ENCODE data around the gene ZNF300.
"Not testable (repeated sequence)": the region's sequence is repeated elsewhere in the genome, so short reads cannot be mapped to it uniquely, and the experiment has no call there.

The ZNF300 gene

GRCh38 chr5:150904479-150905311, at the start of gene ZNF300:
Gene ZNF300 (minus strand): TSS chr5:150904980. CDS start chr5:150903155, 1,825 bp downstream.
- peak; percentile 84 for DNase-seq

DNA sequence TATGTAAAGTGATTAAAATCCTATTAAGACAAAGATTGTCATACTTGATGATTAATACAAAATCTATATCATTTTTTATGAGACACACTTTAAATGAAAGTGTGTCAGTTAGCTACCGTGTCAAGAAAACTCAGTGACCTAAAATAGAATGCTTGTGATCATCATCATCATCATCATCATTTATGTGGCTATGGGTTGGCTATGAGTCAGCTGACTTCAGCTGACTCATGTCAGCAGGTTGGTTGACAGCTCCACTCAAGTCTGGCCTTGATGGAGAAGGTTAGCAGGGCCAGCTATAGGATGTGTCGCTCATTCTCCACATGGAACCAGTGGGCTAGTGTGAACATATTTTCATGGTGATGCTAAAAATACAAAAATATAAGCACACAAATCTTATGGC, 43.8 kb upstream of the ZNF300 start:
- DNase-seq: no peak

- DNase-seq: peak; percentile 5
These were observed 41.6 kb upstream of the ZNF300 start for GRCh38 chr5:150946351-150946905.

DNA sequence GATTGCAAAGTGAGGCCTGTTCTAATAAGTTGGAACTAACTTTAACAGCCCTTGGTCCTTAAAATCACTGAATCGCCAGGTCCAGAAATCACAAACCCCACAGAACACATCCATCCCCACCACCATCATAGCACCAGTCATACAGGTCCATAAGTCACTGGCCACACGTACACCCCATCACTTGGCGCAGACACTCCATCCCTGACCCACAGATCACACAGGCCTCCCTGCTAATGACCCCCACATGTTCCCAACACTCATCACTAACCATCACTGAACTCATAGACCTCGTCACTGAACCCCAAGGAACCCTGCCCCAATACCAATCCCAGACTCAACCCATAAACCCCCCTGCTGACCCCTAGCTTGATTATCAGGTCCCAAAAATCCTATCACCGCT, 41.2 kb upstream of the ZNF300 start:
- no peak for DNase-seq

DNA sequence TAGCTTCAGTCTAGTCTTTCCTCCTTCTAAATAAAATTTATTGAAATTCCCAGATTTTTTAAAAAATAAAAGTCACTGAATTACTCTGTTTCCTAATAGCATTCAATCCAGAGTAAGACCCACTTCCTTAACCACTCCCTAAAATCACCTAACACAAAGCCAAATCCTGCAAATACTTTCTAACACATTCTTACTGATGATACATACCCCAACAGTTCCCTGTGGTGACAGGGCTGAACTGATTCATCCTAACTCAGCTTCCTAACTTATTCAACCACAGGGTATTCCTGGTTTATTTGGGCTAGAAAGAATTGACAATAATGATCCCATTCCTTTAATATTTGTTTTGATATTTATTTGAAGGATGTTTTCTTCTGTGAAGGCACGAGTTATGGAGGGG, 40.7 kb upstream of the ZNF300 start:
- no peak for DNase-seq

GRCh38 chr5:150931368-150931965, 26.7 kb upstream of the ZNF300 start:
- no peak for DNase-seq

- no peak for DNase-seq
These were observed 13.8 kb upstream of the ZNF300 start for GRCh38 chr5:150918613-150919012.

DNA sequence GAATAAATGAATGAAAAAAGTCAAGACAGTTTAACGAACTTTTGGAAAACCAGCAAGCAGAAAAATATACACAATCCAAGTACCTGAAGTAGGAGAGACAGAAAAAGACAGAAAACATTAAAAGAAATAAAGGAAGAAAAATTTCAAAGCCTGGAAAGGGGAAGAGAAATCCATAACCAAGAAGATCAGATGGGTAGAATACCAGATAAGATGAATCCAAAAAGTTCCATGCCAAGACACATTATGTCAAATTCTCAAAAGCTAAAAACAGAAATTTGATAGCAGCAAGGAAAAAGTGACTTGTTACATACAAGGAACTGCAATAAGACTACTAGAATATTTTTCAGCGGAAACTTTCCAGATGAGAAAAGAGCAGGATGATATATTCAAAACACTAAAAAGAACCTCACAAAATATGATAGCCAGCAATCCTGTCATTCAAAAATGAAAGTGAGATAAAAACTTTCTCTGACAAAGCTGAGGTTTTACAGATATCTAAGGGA, 7.6 kb upstream of the ZNF300 start:
- no peak for DNase-seq

DNA sequence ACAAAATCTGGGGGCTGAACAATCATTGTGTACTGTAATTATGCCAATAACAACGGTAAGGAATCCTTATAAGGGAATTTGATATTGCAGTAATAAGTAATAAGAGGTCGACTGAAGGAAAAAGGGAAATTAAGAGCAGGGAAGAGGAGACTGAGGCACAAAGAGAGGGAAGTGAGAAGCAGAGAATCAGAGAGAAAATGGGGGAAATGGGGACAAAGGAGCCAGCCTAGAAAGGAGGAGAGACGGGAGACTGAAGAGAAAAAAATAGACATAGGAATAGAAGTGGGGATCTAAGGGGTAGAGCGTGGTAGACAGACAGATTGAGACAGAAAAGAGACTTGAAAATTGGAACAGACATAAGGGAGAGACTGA, 518 bp upstream of the ZNF300 start:
- DNase-seq: no peak

GRCh38 chr5:150901446-150901845, 3.3 kb downstream of the ZNF300 start:
- no peak for DNase-seq

DNA sequence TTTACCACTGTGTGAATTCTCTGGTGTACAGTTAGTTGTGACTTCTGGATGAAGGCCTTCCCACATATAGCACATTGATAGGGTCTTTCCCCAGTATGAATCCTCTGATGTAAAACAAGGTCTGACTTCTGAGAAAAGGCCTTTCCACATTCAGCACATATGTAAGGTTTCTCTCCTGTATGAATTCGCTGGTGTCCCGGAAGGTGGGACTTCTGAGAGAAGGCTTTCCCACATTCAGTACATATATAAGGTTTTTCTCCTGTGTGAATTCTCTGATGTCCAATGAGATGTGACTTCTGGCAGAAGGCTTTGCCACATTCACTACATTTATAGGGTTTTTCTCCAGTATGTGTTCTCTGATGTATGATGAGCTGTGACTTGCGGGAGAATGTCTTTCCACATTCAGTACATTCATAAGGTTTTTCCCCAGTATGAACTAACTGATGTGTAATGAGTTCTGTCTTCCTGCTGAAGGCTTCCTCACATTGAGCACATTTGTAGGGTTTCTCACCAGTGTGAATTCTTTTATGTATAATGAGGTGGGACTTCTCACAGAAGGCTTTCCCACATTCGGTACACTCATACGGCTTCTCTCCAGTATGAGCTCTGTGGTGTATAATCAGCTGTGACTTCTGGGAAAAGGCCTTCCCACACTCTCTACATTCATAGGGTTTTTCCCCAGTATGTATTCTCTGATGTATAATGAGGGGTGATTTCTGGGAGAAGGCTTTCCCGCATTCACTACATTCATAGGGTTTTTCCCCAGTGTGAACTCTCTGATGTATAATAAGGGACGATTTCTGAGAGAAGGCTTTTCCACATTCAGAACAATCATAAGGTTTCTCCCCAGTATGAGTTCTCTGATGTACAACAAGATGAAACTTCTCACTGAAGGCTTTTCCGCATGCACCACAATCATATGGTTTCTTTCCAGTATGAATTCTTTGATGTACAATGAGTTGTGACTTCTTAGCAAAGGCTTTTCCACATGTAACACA, 9.1 kb downstream of the ZNF300 start:
- DNase-seq: no peak

DNA sequence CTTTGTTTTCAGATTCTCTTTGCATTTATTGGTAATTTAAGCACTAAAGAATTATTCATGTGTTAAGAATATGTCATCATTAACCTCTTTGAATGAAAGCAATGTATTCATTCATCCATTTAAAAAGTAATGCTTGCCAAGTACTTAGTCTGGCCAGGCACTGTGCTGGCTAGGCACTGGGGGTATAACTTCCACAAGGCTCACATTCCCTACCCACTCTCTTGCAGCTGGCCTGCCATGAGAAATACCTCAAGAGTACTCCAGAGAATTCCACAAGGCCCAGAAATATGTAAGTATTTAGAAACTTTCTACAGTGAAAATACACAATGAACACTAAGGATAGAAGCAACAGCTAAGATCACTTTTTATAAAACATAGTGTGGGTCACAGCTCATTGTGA, 25.4 kb downstream of the ZNF300 start:
- no peak for DNase-seq

DNA sequence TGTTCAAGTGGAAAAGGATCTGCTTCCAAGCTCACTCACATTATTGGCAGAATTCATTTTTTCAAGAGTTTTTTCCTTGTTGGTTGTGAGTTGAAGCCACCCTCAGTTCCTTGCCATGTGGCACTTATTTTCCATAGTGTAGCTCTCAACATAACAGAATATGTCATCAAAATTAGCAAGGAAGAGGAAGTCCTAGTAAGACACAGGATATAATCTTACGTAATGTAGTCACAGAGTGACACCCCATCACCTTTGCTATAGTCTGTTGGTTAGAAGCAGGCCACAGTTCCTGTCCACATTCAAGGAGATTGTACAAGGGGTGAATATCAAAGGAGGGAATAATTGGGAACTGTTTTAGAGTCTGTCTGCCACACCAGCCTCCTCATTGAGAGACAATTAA, 42.7 kb downstream of the ZNF300 start:
- peak; percentile 12 for DNase-seq

- DNase-seq: no peak
These were observed 44.4 kb downstream of the ZNF300 start for GRCh38 chr5:150860246-150860821.

DNA sequence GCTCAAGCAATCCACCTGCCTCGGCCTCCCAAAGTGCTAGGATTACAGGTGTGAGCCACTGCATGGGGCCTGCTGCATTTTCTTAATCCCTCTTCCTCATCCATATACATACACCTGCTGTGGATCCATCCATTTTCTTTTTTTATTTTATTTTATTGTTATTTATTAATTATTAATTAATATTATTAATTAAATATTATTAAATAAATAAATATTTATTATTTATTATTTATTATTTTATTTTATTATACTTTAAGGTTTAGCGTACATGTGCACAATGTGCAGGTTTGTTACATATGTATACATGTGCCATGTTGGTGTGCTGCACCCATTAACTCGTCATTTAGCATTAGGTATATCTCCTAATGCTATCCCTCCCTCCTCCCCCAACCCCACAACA, 48.1 kb downstream of the ZNF300 start:
- not testable (repeated sequence) for DNase-seq

DNA sequence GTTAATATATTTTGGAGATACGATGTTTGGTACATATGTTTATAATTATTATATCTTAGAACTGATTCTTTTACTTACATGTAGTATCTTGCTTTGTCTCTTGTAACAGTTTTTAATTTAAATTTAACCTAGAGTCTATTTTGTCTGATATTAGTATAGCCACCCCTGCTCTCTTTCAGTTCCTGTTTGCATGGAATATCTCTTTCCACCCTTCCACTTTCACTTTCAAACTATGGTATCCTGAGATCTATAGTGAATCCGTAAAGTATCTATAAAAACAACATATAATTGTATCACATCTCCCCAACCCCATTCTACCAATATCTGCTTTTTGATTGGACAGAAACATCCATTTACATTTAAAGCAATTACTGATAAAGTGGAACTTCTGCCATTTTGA, 51.2 kb downstream of the ZNF300 start:
- no peak for DNase-seq

DNA sequence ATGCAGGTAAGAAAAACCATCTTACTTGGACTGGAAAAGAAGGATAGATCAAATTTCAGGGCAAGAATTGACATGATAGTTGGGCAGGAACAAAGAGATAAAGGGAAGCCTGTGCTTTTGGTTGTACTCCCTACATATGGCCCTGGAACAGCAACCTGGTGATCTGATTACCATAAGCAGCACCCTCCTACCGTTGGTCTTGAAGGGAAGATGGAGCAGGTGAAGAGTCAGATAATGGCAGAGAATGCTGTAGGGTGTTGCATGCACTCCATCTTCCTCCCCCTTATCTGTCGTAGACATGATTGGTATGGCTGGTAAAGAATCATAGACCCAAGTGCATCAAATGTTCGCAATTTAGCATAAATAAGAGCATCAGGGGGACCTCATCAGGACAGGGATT, 53.7 kb downstream of the ZNF300 start:
- peak; percentile 10 for DNase-seq

DNA sequence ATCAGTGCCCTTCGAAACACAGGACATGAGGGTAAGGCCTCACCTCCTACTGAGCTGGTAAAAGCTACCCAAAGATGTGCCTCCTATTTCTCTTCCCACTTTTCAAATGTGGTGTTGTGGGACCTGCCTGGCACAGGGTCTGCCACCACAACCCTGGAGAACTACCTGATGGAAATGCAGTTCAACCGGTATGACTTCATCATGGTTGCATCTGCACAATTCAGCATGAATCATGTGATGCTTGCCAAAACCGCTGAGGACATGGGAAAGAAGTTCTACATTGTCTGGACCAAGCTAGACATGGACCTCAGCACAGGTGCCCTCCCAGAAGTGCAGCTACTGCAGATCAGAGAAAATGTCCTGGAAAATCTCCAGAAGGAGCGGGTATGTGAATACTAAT, 56.5 kb downstream of the ZNF300 start:
- DNase-seq: no peak

DNA sequence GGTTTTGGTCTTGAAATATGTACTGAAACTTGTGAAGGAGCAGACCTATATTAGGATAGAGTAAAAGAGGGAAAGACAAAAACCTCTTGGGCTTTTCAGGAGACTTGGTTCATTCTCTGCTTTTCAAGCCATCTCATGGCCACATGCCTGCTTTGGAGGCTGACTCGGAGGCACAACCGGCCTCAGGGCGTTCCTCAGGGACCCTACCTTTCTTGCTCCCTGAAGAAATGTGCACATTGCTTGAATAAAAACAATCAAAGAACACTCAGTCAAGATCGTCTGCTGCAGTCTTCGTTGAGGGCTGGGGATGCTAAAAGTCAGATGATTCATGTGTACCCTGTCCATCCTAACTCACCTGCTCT, 57.5 kb downstream of the ZNF300 start:
- no peak for DNase-seq

DNA sequence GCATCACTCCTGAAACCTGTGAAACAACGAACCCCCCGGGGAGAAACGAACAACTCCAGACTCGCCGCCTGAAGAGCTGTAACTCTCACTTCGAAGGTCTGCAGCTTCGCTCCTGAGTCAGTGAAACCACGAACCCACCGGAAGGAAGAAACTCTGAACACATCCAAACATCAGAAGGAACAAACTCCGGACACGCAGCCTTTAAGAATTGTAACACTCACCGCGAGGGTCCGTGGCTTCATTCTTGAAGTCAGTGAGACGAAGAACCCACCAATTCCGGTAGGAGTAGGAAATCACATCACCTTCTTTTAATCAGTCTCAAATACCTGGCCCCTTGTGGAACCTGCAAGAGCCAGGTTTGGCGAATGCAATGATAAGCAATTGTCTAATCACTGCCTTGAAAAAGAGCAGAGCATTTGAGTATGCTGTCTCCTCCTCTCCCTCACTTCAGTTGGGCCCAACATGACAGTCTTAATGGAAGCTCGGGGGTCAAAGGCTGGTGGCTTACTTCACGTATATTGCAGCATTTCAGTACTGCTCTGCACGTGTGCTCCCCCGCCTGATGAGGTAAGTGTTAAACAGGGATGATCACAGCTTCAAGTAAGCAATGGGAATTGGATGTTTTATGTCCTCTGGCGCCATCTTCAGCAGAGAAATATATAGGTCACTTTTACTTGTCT, 58.0 kb downstream of the ZNF300 start:
- DNase-seq: peak; percentile 95

DNA sequence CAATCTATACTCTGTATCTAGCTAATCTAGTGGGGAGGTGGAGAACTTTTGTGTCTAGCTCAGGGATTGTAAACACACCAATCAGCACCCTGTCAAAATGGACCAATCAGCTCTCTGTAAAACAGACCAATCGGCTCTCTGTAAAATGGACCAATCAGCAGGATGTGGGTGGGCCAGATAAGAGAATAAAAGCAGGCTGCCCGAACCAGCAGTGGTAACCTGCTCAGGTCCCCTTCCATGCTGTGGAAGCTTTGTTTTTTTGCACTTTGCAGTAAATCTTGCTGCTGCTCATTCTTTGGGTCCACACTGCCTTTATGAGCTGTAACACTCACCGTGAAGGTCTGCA, 58.5 kb downstream of the ZNF300 start, which contains the start of gene IRGM:
TSS of gene IRGM (plus strand) at position 214 of the 346 bp plus-strand sequence. CDS start 1,603 bp downstream, outside the sequence.
- DNase-seq: not testable (repeated sequence)

Measured in hematopoietic multipotent progenitor cell treated with erythropoietin and hydrocortisone succinate and interleukin-3 and kit ligand, for 4 days (in vitro differentiated cells).